Muscle of arm (tissue), 14 donors: ENCODE measurements around the gene CDH5. TPM values are rescaled to one million over a fixed set of nuclear protein-coding genes. Genes with fewer than 3 reads are reported as not detected.
"Not testable (repeated sequence)": the region's sequence is repeated elsewhere in the genome, so short reads cannot be mapped to it uniquely, and the experiment has no call there.

Experiments
- DNase-seq: peaks from one replicate; pipeline ENCODE4 v3.0.0-alpha.2; 2013
- long read RNA-seq, 11 donors: transcript quantifications; one replicate each; lab custom pipeline, GENCODE V29; 2026
- polyA plus RNA-seq, 12 donors: library from polyadenylated mRNA; unstranded; fragments of 120-200 nt; gene quantifications; one replicate each; pipeline ENCODE4 v1.2.1, GENCODE V29; 2013; ENCODE audit not compliant: insufficient read length in 12 of 12

CDH5 gene, protein sequence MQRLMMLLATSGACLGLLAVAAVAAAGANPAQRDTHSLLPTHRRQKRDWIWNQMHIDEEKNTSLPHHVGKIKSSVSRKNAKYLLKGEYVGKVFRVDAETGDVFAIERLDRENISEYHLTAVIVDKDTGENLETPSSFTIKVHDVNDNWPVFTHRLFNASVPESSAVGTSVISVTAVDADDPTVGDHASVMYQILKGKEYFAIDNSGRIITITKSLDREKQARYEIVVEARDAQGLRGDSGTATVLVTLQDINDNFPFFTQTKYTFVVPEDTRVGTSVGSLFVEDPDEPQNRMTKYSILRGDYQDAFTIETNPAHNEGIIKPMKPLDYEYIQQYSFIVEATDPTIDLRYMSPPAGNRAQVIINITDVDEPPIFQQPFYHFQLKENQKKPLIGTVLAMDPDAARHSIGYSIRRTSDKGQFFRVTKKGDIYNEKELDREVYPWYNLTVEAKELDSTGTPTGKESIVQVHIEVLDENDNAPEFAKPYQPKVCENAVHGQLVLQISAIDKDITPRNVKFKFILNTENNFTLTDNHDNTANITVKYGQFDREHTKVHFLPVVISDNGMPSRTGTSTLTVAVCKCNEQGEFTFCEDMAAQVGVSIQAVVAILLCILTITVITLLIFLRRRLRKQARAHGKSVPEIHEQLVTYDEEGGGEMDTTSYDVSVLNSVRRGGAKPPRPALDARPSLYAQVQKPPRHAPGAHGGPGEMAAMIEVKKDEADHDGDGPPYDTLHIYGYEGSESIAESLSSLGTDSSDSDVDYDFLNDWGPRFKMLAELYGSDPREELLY
- 10 to 100 TPM in 11 of 12 donors, not detected in 1; 77.8 to 91.5 (median 84.1) TPM for polyA plus RNA-seq
- long read RNA-seq, donor 1, partial matches to known transcripts: 7 of 7 reads
- long read RNA-seq, donor 1, other reads (novel, unspliced or antisense): 0 of 7 reads
- long read RNA-seq, donor 2, full-length matches to known transcripts: 13 of 19 reads
- long read RNA-seq, donor 2, partial matches to known transcripts: 6 of 19 reads
- long read RNA-seq, donor 2, other reads (novel, unspliced or antisense): 0 of 19 reads
- long read RNA-seq, donor 3, full-length matches to known transcripts: 3 of 13 reads
- long read RNA-seq, donor 3, partial matches to known transcripts: 10 of 13 reads
- long read RNA-seq, donor 3, other reads (novel, unspliced or antisense): 0 of 13 reads
- long read RNA-seq, donor 4, full-length matches to known transcripts: 3 of 9 reads
- long read RNA-seq, donor 4, partial matches to known transcripts: 6 of 9 reads
- long read RNA-seq, donor 4, other reads (novel, unspliced or antisense): 0 of 9 reads
- long read RNA-seq, donor 5, full-length matches to known transcripts: 14 of 14 reads
- long read RNA-seq, donor 5, partial matches to known transcripts: 0 of 14 reads
- long read RNA-seq, donor 5, other reads (novel, unspliced or antisense): 0 of 14 reads
- long read RNA-seq, donor 6, full-length matches to known transcripts: 7 of 7 reads
- long read RNA-seq, donor 6, partial matches to known transcripts: 0 of 7 reads
- long read RNA-seq, donor 6, other reads (novel, unspliced or antisense): 0 of 7 reads
- long read RNA-seq, donor 7, full-length matches to known transcripts: 1 of 8 reads
- long read RNA-seq, donor 7, partial matches to known transcripts: 7 of 8 reads
- long read RNA-seq, donor 7, other reads (novel, unspliced or antisense): 0 of 8 reads
- long read RNA-seq, donor 8, full-length matches to known transcripts: 8 of 36 reads
- long read RNA-seq, donor 8, partial matches to known transcripts: 28 of 36 reads
- long read RNA-seq, donor 8, other reads (novel, unspliced or antisense): 0 of 36 reads
- long read RNA-seq, donor 9, full-length matches to known transcripts: 6 of 13 reads
- long read RNA-seq, donor 9, partial matches to known transcripts: 7 of 13 reads
- long read RNA-seq, donor 9, other reads (novel, unspliced or antisense): 0 of 13 reads
- long read RNA-seq, donor 10, full-length matches to known transcripts: 2 of 13 reads
- long read RNA-seq, donor 10, partial matches to known transcripts: 11 of 13 reads
- long read RNA-seq, donor 10, other reads (novel, unspliced or antisense): 0 of 13 reads
- long read RNA-seq, donor 11, full-length matches to known transcripts: 10 of 19 reads
- long read RNA-seq, donor 11, partial matches to known transcripts: 9 of 19 reads
- long read RNA-seq, donor 11, other reads (novel, unspliced or antisense): 0 of 19 reads

DNA sequence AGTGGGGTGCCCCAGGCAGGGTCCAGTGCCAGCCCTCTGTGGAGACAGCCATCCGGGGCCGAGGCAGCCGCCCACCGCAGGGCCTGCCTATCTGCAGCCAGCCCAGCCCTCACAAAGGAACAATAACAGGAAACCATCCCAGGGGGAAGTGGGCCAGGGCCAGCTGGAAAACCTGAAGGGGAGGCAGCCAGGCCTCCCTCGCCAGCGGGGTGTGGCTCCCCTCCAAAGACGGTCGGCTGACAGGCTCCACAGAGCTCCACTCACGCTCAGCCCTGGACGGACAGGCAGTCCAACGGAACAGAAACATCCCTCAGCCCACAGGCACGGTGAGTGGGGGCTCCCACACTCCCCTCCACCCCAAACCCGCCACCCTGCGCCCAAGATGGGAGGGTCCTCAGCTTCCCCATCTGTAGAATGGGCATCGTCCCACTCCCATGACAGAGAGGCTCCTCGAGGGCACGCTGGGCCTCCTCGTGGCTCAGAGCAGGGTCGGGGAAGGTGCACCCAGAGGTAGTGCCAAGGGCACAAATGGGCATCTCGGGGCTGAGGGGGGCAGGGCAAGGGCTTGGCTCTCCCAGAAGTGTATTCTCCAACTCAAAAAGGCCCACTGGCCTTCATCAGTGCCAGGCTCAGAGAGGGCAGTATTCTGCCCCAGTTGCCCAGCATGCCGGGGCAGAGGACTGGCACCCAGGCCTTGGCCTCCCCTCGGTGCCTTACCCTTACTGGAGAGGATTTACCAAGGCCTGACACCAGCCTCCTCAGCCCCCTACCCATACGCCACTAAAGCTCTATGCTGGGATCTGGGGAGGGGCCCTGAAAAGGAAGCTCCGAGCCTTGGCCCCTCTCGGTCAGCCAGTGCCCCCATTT is at the start of gene CDH5:
CDH5 (plus strand) TSS at position 259 of the 867 bp plus-strand sequence. CDS start 12,647 bp downstream, outside the sequence.
- peak; percentile 76 for DNase-seq

DNA sequence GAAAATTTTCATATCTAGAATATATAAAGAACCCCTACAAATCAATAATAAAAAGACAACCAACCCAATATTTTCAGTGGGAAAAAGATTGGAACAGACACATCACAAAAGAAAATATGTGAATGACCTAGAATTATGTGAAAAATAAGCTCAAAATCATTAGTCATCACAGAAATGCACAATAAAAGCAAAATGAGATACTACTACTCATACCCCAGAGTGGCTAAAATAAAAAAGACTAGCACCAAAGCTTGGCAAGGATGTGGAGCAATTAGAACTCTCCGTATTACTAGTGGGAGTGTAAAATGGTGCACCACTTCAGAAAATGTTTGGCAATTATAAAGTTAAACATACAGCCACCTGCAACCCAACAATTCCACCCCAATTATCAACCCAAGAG is 48.0 kb upstream of the CDH5 start:
- DNase-seq: no peak

DNA sequence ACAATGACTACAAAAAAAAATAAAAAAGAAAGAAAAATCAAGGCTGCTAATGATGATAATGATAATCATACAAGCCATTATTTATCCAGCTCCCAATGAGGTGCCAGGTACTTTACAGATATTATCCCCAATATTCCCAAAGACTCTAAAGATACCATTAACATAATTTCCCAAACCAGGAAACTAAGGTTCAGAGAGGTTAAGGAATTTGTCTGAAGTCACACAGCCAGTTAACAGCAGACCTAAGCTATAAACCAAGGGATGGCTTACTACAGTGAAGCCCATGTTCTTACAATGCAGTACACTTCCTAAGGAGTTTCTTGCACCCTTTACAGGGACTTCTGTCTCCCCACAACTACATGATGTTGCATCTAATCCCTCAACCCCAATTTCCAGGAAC is 45.7 kb upstream of the CDH5 start:
- no peak for DNase-seq

DNA sequence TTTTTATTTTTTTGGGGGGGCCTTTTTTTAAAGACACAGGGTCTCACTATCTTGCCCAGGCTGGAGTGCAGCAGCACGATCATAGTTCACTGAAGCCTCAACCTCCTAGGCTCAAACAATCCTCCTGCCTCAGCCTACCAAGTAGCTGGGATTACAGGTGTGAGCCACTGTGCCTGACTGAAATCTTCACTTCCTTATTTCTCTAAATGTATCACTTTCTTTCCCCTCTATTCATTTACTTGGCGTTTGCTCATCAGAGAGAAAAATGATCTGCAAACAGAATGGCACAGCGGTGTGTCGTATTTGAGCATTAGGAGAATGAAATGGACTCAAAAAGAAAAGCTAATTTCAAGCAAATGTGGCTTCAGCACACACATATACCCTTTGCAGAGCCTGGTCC is 44.3 kb upstream of the CDH5 start:
- DNase-seq: no peak

DNA sequence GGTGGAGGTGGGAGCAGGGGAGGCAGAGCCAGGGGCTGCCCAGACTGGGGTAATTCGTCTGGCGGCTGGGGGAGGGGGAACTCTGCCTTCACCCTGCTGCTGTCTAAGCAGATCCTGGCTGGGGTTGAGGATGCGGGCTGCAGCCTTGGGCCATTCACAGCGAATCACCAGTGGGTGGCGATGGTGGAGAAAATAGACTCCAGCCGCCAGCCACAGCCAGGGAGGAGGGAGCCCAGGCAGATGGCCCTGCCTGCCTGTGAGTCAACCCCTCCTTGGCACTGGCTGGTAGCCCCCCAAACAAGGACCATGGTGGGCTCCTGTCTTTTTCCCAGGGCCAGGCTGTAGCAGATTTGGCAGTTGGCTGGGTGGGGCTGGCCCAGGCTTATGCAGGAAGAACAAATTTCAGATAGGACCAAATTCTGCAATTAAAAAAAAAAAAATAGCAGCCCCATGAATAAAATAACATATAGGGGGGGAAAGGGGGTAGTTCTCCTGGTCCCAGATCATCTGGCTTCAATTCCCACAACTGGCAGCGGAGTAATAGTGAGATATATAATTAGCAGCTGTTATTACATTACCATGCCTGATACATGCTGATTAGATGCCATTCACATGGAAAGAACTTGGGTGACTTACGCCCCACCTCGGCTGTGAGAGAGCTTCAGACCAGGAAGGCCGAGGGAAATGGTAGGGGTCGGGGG is 41.5 kb upstream of the CDH5 start:
- DNase-seq: no peak

DNA sequence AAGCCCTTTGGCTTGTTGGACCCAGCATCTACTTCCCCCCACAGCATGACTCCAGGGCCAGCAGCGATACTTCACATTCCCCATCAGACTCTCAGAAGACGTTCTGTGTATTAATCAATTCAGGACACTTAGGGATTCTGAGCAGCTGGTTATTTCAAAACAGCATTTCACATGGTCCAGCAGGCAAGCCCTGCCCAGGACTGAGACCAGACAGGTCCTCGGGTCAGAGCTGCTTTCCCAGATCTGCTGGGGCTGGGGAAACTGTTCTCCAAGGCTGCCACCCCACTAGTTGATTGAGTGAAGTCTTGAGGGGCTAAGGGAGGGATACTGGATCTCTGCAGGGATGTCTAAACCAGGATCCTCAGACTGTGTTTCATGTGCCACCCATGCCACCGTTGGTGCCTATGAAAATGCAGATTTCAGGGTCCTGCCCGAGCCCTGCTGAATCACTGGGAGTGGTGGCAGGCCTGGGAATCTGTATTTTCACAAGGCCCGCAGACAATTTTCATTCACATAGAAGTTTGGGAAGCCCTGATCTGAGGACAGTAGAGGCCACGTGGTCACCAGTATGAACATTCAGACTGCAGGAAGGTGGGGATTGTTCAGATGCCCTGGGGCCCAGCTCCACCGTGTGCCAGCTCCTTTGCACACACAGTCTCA is 40.6 kb upstream of the CDH5 start:
- DNase-seq: no peak

DNA sequence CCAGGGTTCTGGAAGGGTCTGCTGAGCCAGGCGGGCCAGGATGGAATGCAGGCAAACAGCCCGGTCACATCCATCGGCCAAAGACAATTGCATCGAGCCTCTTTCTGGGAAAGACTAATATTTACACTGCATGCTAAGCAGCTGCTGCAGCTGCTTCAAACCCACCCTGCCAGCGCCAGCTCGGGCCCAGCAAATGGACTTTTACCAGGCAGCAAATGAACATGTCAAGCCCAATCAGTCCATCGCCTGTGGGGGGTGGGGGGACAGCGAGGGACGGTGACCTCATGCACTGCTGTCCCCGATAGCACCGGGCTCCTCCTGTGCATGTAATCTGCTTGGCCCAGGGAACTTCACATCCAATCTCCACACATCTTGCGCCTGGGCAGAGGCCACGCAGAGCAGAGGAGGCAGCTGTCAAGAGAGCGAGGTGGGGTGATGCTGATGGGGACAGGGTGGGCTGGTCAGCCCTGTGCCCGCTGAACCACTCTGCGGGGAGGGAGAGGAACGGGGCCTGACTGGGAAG is 39.4 kb upstream of the CDH5 start:
- DNase-seq: peak; percentile 64

DNA sequence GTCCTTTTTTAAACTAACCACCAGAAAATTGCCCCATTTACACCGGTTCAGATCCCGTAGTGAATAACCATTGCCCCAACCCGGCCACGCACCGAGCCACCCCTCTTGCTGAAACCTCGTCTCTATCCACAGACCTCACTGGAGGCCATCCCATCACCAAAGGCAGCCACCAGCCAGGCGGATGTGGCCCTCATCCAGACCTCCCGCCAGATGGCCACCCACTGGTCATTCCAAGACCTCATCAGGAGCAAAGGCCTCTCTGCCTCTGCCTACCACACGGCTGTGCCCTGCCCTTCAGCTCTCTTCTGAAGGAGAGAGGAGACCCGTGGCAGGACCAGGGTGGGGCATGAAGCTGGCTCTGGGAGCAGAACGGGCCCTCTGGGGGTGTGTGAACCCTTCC is 38.2 kb upstream of the CDH5 start:
- no peak for DNase-seq

DNA sequence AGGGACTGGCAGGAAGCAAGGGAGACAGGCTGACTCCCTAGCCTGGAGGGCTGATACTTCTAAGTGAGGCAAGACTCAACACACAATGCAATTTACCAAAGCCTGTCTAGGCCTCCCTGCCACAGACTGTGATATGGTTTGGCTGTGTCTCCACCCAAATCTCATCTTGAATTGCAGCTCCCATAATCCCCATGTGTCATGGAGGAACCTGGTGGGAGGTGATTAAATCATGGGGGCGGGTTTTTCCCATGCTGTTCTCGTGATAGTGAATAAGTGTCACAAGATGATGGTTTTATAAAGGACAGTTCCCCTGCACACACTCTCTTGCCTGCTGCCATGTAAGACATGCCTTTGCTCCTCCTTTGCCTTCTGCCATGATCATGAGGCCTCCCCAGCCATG is 35.0 kb upstream of the CDH5 start:
- DNase-seq: not testable (repeated sequence)

DNA sequence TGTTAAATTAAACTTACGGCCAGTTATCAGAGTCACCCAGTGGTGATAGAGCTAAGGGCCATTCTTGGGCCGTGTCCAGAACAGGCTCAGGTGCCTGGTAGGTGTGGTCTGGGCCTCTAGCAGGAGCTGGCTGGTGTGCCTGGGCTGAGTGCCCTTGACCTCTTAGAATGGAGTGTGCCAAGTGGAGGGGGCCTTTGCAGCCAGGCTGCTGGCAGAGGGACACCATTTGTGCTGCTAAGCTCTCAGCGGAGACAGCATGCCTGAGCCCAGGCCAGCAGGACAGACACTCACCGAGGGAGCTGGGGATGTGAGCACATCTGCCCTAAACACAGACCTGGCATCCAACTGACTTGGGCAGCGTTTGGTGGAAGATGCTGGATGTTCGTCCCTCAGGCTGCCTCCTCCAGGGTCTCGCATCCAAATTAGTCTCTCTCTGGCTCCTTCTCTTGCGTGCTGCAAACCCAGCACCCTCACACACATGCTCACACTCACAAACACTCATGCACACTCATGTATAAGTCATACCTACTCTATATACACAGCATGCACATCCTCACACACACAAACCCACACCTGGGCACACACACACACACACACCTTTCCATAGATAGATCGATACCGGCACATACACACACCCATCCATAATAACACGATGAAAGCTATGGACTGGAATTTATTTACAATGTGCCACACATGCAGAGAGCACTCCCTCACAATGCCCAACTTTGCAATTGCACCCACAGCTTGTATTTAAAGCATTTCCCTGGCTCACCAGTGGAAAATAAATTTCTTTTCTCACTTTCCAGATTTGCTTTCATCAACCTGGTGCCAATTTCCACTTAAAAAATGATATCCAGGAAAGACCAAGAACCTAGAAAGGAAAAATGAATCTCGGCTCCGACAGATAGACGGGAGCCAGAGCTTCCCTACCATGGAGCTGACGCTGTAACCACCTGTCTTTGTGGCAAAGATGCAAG is 33.6 kb upstream of the CDH5 start:
- no peak for DNase-seq

DNA sequence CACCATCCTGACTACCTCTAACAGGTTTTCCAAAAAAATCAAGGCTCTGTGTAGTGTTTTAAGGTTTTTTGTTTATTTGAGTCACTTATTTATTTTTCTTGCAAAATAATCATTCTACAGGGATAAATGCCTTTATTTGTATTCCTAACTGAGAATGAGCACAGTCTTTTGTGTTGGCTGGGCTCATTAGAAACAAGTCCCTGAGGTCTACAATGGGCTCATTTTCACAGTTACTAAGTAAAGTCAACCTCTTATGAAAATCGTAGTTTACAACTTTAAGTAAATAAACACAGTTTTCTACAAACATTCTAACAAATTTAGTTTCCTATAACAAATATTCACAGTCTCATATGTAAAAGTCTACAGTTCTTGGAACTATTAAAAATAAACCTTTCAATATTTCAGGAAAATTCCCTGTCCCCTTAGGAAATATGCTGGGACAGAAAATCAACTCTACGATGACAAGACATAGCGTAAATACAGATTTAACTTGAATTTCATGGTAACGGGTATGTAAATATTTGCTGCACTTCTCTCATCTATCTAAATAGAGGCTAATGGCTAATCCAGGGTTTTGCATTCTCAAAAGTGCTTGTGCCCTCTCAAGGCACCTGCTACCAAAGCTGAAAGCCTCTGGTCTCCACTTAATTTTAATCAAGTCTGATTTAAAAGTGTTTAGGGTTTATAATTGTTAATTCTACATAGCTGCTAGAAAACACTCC is 31.5 kb upstream of the CDH5 start:
- no peak for DNase-seq

DNA sequence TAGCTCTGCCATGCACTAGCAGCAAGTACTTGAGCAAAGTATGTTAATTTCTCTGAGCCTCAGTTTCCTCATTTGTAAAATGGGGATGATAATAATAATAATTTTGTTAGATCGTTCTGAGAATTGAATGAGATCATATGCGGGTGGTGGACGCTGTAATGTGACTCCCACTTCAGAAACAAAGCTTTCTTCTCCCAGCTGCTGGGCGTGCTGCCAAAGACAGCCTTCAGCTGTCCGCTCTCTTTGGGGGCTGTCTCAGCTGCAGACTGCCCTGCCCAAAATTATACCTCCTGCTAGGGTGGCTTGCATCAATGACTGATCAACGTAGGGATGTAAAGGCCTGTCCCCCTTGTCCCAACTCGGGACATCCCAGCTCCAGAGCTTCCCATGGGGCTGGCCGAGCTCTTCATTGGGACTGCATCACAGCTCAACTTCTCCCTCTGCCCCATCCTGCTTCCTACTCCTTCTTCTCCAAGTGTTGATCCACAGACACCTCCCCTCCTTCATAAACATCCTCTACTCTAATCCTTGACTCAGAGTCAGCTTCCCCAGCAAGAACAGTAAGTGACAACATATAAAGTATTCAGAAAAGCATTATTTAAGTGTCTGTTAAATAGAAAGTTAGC is 30.7 kb upstream of the CDH5 start:
- peak; percentile 86 for DNase-seq

DNA sequence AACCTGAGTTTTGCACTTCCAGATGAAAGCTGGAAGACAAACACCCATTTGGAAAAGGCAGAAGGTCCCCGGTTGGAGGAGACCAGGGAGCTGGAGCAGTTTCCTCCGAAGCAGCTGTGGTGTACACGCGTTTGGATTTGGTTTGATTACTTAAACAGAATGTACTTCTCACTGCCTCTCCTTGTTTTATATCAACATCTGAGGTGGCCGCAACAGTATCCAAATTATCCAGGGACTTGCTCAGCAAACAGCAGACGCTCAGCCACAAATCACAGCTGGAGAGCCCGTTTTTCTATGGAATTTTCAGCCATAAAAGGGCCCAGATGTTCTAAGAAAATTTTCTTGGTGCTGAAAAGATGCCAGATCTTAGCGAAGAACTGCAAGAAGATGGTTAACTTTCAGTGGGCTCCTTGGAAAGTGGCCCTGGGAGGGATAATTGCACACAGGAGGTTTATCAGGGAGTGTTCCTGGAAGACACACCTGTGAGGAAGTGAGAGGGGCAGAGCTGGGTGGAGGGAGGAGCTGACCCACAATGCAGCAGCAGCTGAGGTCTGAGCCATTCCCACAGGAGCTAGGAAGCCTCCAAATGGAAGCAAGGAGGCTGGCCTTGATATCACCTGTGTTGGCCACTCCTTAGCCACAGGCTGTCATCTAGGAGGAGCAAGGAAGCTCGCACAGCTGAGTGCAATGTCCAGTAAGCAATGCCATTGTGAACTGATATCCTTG is 28.9 kb upstream of the CDH5 start:
- peak; percentile 61 for DNase-seq

DNA sequence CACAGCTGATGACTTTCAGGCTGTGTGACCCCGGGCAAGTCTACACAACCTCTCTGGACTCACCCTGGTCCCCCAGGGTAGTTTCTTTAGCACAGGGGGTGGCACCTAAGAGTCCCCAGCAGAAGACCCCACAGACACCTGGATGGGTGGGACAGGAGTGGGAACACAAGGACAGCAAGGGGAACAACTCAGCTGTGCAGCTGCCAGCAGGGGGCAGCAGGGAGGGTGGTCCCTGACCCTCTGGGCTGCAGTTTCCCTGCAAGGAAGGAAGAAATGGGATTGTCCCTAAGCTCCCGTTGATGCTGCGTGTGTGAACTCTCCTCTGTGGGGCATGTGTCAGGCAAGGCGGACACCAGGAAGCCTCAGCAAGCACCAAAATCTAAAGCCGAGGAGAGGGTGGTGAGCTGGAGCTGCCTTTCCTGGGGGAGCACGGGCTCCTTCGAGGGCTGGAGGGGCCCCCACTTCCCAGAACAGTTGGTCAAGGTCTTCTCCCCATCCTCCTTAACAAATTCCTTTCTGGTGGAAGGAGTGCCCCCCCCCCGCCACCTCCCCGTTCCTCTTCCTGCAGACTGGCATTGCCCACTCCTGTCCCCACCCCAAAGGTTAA is 24.1 kb upstream of the CDH5 start:
- DNase-seq: no peak
